ENCODE results near the gene ZNF267.

Gene ZNF267

DNA sequence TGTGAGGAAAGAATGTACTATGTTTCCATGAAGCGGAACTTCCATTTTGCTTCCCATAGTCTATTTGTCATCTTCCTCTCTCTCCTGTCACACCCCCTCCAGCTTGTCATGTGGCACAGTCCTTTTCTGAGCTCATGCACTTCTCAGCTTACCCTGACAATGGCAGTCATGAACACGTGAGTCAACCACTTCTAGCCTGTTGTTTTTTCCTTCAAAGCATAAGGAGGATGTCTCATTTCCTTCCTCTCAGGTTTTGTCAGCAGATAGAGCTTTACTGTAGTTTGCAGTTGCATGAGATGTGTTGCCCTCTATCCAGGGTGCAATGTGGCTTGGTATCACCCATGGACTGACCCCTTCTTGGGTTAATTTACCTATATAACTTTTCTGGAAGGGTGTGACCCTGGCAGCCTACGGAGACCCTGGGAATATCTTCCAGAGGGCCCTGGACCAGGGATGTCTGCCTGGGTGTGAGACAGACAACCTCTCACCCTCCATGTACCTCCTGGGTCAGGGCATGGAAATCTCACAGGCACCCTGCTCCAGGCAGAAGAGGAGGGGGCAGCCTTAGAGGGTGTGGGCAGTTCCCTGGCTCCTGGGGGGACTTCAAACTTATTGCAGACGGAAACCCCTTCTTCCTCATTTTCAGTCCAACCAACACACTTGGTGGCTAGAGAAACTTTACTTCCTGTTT is 4.0 kb upstream of the ZNF267 start:
- Histone ChIP-seq H3K27ac (ENCODE audit: low read length) (no peak overlapping the region), H3K9ac (ENCODE audit: low read depth, low read length) (no peak overlapping the region), H3K4me1 (ENCODE audit: insufficient read depth, low read length) (peaks cover under 1% of the 10 kb centered on the region; the same call in 1 of the 2 replicates), H3K9me3 (ENCODE audit: insufficient read depth, low read depth, low read length) (no peaks in the 10 kb centered on the region), H3K36me3 (ENCODE audit: insufficient read depth, low read depth, low read length) (no peaks in the 10 kb centered on the region), H3K4me3 (ENCODE audit: low read length) (no peak overlapping the region), H3K27me3 (ENCODE audit: insufficient read depth, low read length) (no peaks in the 10 kb centered on the region)

DNA sequence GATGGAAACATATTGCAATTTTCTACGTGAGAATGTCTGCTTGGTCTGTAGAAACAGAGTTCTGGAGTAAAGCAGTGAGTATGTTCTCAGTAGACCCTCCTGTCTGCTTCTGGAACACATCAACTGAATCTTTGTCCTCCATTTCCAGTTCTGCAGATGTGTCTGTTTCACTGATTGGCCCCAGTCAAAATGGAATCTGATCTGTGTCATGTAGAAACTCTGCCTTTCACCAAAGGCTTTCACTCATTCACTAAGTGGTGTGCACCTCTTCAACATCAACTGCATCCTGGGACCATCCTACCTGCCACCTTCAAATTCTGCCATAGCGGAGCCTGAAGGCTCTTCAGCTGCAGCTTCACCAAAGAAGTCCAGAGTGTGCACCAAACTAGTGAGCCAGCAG is 2.8 kb upstream of the ZNF267 start:
- H3K4me3 ChIP-seq (ENCODE audit: low read length): no peak overlapping the region
- H3K9ac ChIP-seq (ENCODE audit: low read depth, low read length): no peak overlapping the region
- no peak overlapping the region for H3K27ac ChIP-seq (ENCODE audit: low read length)
- peaks cover 3% of the 10 kb centered on the region; the same call in 1 of the 2 replicates for H3K36me3 ChIP-seq (ENCODE audit: insufficient read depth, low read depth, low read length)
- no peaks in the 10 kb centered on the region for H3K9me3 ChIP-seq (ENCODE audit: insufficient read depth, low read depth, low read length)
- H3K4me1 ChIP-seq (ENCODE audit: insufficient read depth, low read length): peaks cover 5% of the 10 kb centered on the region; the same call in 1 of the 2 replicates
- no peaks in the 10 kb centered on the region for H3K27me3 ChIP-seq (ENCODE audit: insufficient read depth, low read length)

DNA sequence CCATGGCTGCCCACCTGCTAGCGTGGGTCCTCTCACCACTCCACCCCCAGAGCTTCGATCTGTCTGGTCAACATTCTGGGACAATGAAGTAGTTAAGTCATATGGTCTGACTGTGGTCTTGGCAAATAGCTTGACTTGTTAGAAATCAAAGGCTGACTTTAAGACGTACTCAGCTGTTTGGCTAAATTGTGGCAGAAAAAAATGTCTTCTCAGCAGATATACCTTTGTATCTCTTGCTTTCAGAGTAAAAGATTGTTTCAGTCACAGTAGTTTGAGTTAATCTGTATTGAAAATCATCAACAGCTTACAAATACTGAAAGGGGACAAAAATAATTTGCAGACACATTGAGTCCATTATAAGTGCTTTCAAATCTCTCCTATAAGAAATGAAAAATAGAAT is 2.1 kb upstream of the ZNF267 start:
- Histone ChIP-seq H3K4me1 (ENCODE audit: insufficient read depth, low read length) (peaks cover 5% of the 10 kb centered on the region; the same call in 1 of the 2 replicates), H3K9ac (ENCODE audit: low read depth, low read length) (no peak overlapping the region), H3K36me3 (ENCODE audit: insufficient read depth, low read depth, low read length) (peaks cover 3% of the 10 kb centered on the region; the same call in 1 of the 2 replicates)

DNA sequence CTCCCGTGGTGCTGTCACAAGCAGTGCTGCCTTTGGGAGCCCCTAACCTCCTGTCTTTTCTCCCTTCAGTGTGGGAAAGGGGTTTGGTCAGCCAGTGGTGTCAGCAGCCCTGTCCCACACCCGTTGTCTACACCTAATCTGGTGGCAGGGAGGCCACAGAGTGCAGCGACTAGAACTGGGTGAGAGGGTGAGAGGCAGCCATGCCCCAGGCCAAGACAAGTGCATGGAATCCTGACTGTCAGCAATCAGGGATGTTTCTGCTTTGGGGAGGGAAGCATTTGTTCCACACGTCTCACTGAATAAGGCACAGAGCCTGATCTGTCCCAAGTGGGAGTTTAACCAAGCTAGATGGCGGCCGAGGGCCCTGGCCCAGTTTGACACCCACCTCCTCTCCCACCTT is 1.4 kb upstream of the ZNF267 start:
- H3K36me3 ChIP-seq (ENCODE audit: insufficient read depth, low read depth, low read length): peaks cover 3% of the 10 kb centered on the region; the same call in 1 of the 2 replicates
- H3K9ac ChIP-seq (ENCODE audit: low read depth, low read length): no peak overlapping the region
- H3K27me3 ChIP-seq (ENCODE audit: insufficient read depth, low read length): no peaks in the 10 kb centered on the region
- H3K27ac ChIP-seq (ENCODE audit: low read length): no peak overlapping the region
- H3K4me1 ChIP-seq (ENCODE audit: insufficient read depth, low read length): peaks cover 5% of the 10 kb centered on the region; the same call in 1 of the 2 replicates
- no peaks in the 10 kb centered on the region for H3K9me3 ChIP-seq (ENCODE audit: insufficient read depth, low read depth, low read length)
- H3K4me3 ChIP-seq (ENCODE audit: low read length): no peak overlapping the region

More for the DNA sequence above, 2.1 kb upstream of the ZNF267 start:
- Histone ChIP-seq H3K27me3 (ENCODE audit: insufficient read depth, low read length) (no peaks in the 10 kb centered on the region), H3K27ac (ENCODE audit: low read length) (no peak overlapping the region), H3K4me3 (ENCODE audit: low read length) (no peak overlapping the region), H3K9me3 (ENCODE audit: insufficient read depth, low read depth, low read length) (no peaks in the 10 kb centered on the region)

DNA sequence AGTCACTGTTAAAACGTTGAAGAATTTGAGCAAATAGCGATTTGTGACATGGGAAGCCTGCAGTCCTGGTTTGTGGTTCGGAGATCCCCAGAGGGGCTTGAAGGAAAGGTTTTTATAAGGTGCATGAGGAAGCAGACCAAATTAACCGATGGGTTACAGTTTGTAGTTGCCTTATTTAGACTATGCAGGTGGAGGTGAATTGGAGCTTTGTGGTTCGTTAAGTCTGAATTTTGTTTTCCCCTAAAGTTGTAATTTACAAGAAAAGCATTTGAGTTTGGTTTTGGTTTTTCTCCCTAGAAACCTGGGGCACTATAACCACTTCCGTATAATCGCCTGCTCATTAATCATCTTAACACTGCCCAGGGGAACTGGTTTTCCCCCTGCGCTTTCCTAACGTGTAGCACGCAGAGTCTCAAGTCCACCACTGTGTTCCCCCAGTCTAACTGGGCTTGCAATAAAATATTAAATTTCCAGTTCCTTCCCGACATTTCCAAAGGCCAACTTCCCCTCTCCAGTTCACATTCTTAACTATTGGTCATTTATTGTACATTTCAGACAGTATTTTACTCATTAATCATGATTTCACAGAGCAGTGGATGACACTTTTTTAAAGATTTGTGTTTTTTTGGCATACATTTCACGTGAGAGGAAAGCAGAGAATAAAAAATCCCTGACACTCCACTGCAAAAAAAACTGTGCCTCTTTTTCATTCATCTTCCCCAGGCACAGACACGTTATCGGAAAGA is 932 bp downstream of the ZNF267 start:
- Histone ChIP-seq H3K27ac (ENCODE audit: low read length) (peak overlapping the region; percentile 82), H3K9me3 (ENCODE audit: insufficient read depth, low read depth, low read length) (no peaks in the 10 kb centered on the region), H3K36me3 (ENCODE audit: insufficient read depth, low read depth, low read length) (peaks cover 20% of the 10 kb centered on the region; the same call in 1 of the 2 replicates), H3K27me3 (ENCODE audit: insufficient read depth, low read length) (no peaks in the 10 kb centered on the region), H3K4me3 (ENCODE audit: low read length) (peak overlapping the region; percentile 84), H3K9ac (ENCODE audit: low read depth, low read length) (peak overlapping the region; percentile 94), H3K4me1 (ENCODE audit: insufficient read depth, low read length) (peaks cover 5% of the 10 kb centered on the region; the same call in 1 of the 2 replicates)

DNA sequence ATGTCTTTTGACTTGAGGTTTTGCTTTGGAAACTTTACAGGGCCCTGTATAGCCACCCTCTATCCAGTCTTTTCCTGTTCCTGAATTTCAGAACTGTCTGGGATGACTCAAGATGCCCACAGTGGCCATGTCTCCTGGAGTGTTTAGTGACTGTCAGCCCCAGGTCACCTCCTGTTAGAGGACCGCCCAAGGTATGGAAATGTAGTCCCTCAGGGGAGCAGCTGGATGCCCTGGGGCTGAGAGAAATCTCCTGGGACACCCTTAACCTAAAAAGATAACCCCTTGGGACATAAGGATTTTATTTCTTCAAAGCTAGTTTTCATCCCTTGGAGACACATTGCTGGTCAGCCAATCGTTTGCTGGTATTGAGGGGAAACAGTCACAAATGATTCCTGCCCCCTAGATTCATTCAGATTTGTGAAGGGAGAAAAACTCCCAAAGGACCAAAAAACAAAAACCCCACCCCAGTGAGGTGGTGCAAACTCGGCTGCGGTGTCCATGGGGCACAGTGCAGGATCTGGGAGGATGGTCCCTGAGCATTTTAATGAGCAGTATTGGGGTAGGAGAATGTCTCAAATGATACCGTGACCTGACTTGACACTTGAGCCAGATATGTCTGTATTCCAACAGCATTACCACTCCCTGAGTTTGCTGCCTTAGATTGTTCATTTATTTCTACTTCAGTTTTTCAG is 1.7 kb downstream of the ZNF267 start:
- Histone ChIP-seq H3K27ac (ENCODE audit: low read length) (no peak overlapping the region), H3K9me3 (ENCODE audit: insufficient read depth, low read depth, low read length) (no peaks in the 10 kb centered on the region), H3K4me3 (ENCODE audit: low read length) (peak overlapping the region; percentile 84), H3K27me3 (ENCODE audit: insufficient read depth, low read length) (no peaks in the 10 kb centered on the region), H3K4me1 (ENCODE audit: insufficient read depth, low read length) (peaks cover 5% of the 10 kb centered on the region; the same call in 1 of the 2 replicates), H3K36me3 (ENCODE audit: insufficient read depth, low read depth, low read length) (peaks cover 20% of the 10 kb centered on the region; the same call in 1 of the 2 replicates), H3K9ac (ENCODE audit: low read depth, low read length) (peak overlapping the region; percentile 94; the same call in 1 of the 2 replicates)

DNA sequence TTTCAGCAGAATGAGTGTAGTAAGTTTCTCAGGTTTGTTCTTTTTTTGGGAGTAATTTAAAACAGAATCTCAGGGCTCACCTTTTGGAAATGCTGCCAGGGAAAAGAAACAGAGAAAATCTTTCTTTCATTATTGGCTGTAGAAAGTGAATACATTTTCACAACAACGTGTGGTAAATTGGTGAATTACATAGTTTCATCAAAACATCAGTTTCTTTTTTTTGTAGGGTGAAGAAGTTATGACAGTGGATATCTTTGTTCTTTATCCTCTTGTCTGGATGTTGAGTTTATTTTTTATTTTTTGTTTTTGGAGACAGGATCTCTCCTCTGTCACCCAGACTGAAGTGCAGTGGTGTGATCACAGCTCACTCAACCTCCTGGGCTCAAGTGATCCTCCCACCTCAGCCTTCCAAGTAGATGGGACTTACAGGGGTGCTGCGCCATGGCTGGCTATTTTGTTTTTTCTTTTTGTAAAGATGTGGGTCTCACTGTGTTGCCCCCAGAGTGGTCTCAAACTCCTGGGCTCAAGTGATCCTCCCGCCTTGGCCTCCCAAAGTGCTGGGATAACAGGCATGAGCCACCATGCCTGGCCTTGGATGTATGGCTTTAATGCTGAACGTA is 2.4 kb downstream of the ZNF267 start:
- Histone ChIP-seq H3K9me3 (ENCODE audit: insufficient read depth, low read depth, low read length) (no peaks in the 10 kb centered on the region), H3K36me3 (ENCODE audit: insufficient read depth, low read depth, low read length) (peaks cover 20% of the 10 kb centered on the region; the same call in 1 of the 2 replicates), H3K27me3 (ENCODE audit: insufficient read depth, low read length) (no peaks in the 10 kb centered on the region), H3K4me1 (ENCODE audit: insufficient read depth, low read length) (peaks cover 5% of the 10 kb centered on the region; the same call in 1 of the 2 replicates), H3K9ac (ENCODE audit: low read depth, low read length) (no peak overlapping the region), H3K27ac (ENCODE audit: low read length) (no peak overlapping the region), H3K4me3 (ENCODE audit: low read length) (0 out of 2 replicates have a peak overlapping the region, but pooled peaks have one; percentile 84)

DNA sequence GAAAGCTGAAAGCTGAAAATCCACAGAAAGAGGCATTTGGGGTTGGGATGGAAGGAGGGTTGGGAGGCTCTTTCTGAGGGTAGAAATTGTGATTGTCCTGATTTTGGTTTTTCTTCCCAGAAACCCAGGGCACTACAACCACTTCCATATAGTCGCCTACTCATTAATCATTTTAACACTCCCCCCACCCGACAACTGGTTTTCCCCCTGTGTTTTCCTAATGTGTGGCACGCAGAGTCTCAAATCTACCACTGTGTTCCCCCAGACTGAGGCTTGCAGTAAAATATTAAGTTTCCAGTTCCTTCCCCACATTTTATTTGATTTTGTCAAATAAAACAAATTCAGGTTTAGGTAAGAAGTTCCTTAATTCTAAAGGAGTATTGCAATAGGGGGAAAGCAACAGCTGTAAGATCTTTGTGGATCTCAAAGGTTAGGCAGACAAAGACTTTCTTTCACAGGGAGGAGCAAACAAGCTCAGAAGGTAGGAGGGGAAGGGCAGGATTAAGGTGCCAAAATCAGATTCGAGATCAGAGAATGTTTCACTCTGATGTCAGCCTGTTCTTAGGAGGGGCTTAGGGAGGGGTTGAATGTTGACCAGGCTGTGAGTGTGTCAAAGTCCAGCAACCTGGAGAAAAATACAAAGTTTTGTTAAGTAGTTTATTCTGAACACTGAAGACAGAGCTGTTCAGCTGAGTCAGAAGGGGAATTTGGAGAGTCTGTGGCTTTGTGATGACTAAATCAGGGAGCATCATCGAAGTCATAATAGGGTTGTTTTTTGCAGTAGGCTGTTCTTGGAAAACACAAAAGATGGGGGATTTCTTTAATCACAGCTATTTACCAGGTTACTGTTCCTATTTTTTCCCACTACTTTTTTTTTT is 3.6 kb downstream of the ZNF267 start:
- Histone ChIP-seq H3K9ac (ENCODE audit: low read depth, low read length) (no peak overlapping the region), H3K27ac (ENCODE audit: low read length) (no peak overlapping the region), H3K9me3 (ENCODE audit: insufficient read depth, low read depth, low read length) (no peaks in the 10 kb centered on the region)

DNA sequence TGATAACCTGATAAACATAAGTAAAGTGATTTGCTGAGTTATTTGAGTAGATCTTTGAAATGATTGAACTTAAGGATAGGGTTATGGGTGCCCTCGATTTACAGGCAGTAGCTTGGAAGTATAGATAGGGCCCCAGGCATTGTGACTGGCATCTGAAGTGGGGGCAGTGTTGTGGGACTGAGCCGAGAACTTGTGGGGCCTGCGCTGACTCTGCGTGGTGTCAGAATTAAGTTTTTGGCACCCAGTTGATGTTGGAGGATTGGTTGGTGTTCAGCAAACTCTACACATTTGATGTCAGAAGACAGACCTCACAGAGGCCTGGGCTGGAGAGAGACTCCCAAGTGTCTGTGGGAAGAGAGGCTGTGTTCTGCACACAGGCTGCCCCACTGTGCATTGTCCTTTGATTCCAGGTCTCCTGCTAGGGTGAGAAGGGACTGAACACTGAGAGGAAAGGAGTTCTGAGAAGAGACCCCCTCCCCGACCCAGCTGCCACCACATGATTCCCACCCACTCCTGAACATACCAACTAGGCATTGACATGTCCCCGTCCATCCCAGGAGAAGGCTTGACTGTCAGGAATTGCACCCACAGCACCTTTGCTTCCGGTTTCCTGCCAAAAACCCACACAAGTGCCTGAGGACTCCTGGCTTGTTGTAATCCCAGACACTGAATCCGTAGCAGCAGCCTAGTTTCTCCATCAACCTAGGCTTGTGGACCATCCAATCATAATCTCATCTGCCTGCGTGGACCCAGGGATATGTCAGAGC is 4.5 kb downstream of the ZNF267 start:
- Histone ChIP-seq H3K4me3 (ENCODE audit: low read length) (no peak overlapping the region), H3K27ac (ENCODE audit: low read length) (no peak overlapping the region), H3K4me1 (ENCODE audit: insufficient read depth, low read length) (peaks cover 5% of the 10 kb centered on the region; the same call in 1 of the 2 replicates), H3K36me3 (ENCODE audit: insufficient read depth, low read depth, low read length) (peaks cover 25% of the 10 kb centered on the region; the same call in 1 of the 2 replicates), H3K9me3 (ENCODE audit: insufficient read depth, low read depth, low read length) (no peaks in the 10 kb centered on the region), H3K9ac (ENCODE audit: low read depth, low read length) (no peak overlapping the region), H3K27me3 (ENCODE audit: insufficient read depth, low read length) (no peaks in the 10 kb centered on the region)

More for the DNA sequence above, 3.6 kb downstream of the ZNF267 start:
- Histone ChIP-seq H3K36me3 (ENCODE audit: insufficient read depth, low read depth, low read length) (peaks cover 23% of the 10 kb centered on the region; the same call in 1 of the 2 replicates), H3K4me3 (ENCODE audit: low read length) (no peak overlapping the region), H3K4me1 (ENCODE audit: insufficient read depth, low read length) (peaks cover 5% of the 10 kb centered on the region; the same call in 1 of the 2 replicates), H3K27me3 (ENCODE audit: insufficient read depth, low read length) (no peaks in the 10 kb centered on the region)

DNA sequence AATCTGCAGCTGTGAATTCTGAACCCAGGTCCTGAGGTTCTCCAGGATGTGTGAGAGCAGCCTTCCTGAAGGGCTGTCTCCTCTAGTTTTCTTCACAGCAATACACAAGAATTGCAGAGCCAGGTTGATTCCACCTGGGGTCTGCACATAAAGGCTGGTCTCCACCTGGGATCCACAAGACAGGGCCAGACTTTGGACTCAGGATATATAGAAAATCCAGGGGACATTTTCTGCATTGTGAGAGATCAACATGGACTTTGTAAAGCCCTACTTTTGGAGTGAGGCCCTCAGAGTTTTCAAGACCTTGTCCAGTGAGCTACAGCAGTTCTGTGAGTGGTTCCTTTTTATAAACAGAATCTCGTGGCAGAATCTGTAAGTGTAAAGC is 6.3 kb downstream of the ZNF267 start:
- Histone ChIP-seq H3K9ac (ENCODE audit: low read depth, low read length) (no peak overlapping the region), H3K9me3 (ENCODE audit: insufficient read depth, low read depth, low read length) (no peaks in the 10 kb centered on the region), H3K4me1 (ENCODE audit: insufficient read depth, low read length) (peaks cover 2% of the 10 kb centered on the region; the same call in 1 of the 2 replicates), H3K27me3 (ENCODE audit: insufficient read depth, low read length) (no peaks in the 10 kb centered on the region), H3K27ac (ENCODE audit: low read length) (no peak overlapping the region), H3K4me3 (ENCODE audit: low read length) (no peak overlapping the region), H3K36me3 (ENCODE audit: insufficient read depth, low read depth, low read length) (peaks cover 39% of the 10 kb centered on the region)
